A673 (cell line): ENCODE data around the gene ENAM. TPM values are rescaled to one million over a fixed set of nuclear protein-coding genes. Genes with fewer than 3 reads are reported as not detected.
"Not testable (repeated sequence)": the region's sequence is repeated elsewhere in the genome, so short reads cannot be mapped to it uniquely, and the experiment has no call there.

Source experiments
- BruUV-seq: library from RNA; stranded (reverse); fragments of 400-500 nt; replicated peaks from 2 replicates; lab custom pipeline; 2021; lab: Mats Ljungman, UMichigan
- CTCF ChIA-PET: fragments of 300-600 bp; sonication (Branson Sonifier 250); formaldehyde crosslinking; loops from one replicate; lab custom pipeline; 2022; ENCODE audit warnings: antibody characterized with exemption; lab: Charles Lee
- POLR2A ChIA-PET: fragments of 300-600 bp; sonication (Branson Sonifier 250); formaldehyde crosslinking; loops from one replicate; lab custom pipeline; 2022; ENCODE audit warnings: antibody characterized with exemption; ENCODE audit not compliant: low non-redundant PET; lab: Charles Lee
- DNase-seq: peaks from one replicate; pipeline ENCODE4 v3.0.0-alpha.2; 2015; ENCODE audit warnings: low spot score
- H3K27ac ChIP-seq: fragments of 200-600 bp; sonication (generic); 2 replicates; pipeline ENCODE4 v1.5.1; 2016; ENCODE audit warnings: mixed run types, low read depth, mild to moderate bottlenecking, mixed read lengths, antibody characterized with exemption, low read length; ENCODE audit not compliant: poor library complexity, severe bottlenecking
- H3K27me3 ChIP-seq: fragments of 200-600 bp; sonication (generic); replicated peaks from 2 replicates; pipeline ENCODE4 v1.6.1; 2017; ENCODE audit warnings: mixed run types, low read depth, mild to moderate bottlenecking, mixed read lengths, antibody characterized with exemption, low read length; ENCODE audit not compliant: insufficient read depth, poor library complexity
- H3K36me3 ChIP-seq: fragments of 200-600 bp; sonication (generic); 2 replicates; pipeline ENCODE4 v1.6.1; 2016; ENCODE audit warnings: mixed run types, mild to moderate bottlenecking, mixed read lengths, antibody characterized with exemption, low read length; ENCODE audit not compliant: insufficient read depth, poor library complexity, severe bottlenecking
- H3K4me1 ChIP-seq: fragments of 200-600 bp; sonication (generic); 2 replicates; pipeline ENCODE4 v1.6.1; 2017; ENCODE audit warnings: mixed run types, mild to moderate bottlenecking, mixed read lengths, antibody characterized with exemption, low read length; ENCODE audit not compliant: insufficient read depth, poor library complexity, severe bottlenecking
- H3K4me3 ChIP-seq: fragments of 200-600 bp; sonication (generic); 2 replicates; pipeline ENCODE4 v1.5.1; 2016; ENCODE audit warnings: low read depth, mixed run types, mild to moderate bottlenecking, mixed read lengths, low read length; ENCODE audit not compliant: poor library complexity, severe bottlenecking
- H3K9me3 ChIP-seq: fragments of 200-600 bp; sonication (generic); 2 replicates; pipeline ENCODE4 v1.6.1; 2016; ENCODE audit warnings: mixed run types, low read depth, mild to moderate bottlenecking, mixed read lengths, antibody characterized with exemption, low read length; ENCODE audit not compliant: poor library complexity, severe bottlenecking
- CTCF ChIP-seq: fragments of 300-800, 200-600 bp; sonication (generic); conservative IDR thresholded peaks from 2 replicates; pipeline ENCODE4 v1.5.1; 2017; ENCODE audit warnings: low read depth, mild to moderate bottlenecking, antibody characterized with exemption, low read length, moderate library complexity, mixed read lengths
- EZH2 ChIP-seq: fragments of 200-600 bp; sonication (generic); IDR thresholded peaks from 2 replicates; pipeline ENCODE4 v1.6.1; 2017; ENCODE audit warnings: borderline replicate concordance, low read depth, mild to moderate bottlenecking, mixed read lengths, antibody characterized with exemption, low read length; ENCODE audit not compliant: poor library complexity, severe bottlenecking
- intact Hi-C: fragments of 100-400 bp; cut with micrococcal nuclease; formaldehyde crosslinking; loops from one replicate; pipeline ENCODE4 v1.10.0; 2022; ENCODE audit not compliant: unreplicated experiment
- total RNA-seq: library from RNA; stranded (reverse); gene quantifications from 2 replicates; pipeline ENCODE4 v1.2.3, GENCODE V29; 2021

ENAM gene
- total RNA-seq, 1 experiment from 2014 or later, result not detected

- Histone ChIP-seq H3K9me3 (no peaks in the 10 kb centered on the region), H3K4me1 (no peaks in the 10 kb centered on the region), H3K27ac (no peak overlapping the region), H3K4me3 (no peak overlapping the region), H3K27me3 (no peaks in the 10 kb centered on the region), H3K36me3 (no peaks in the 10 kb centered on the region)
- no peak for DNase-seq
- POLR2A ChIA-PET, result no interaction called here
- BruUV-seq, result no TSS peak
- CTCF ChIA-PET, result no interaction called here
- TF ChIP-seq EZH2, result no peak
- TF ChIP-seq CTCF, result no peak
- intact Hi-C loops, result no loop called here
Observed at GRCh38 chr4:70678383-70678999, 49.9 kb downstream of the ENAM start.

DNA sequence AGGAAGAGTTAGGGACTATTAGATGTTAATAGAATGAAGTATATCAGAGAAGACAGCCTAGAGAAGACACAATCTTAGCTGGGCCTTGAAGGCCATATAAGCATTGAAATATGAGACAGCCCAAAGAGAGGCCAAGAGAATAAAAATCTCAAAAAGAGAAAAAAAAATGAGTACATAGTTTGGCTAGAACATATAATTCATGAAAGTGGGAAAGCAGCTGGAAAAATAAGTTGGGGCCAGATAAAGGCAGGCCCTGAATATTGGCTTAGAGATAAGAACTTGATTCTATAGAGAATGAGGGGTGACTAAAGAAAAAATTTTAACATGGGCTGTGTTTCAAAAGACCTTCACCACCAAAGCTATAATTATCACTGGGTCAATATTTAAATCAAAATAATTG is 52.4 kb downstream of the ENAM start:
- ChIA-PET CTCF (no interaction called here), POLR2A (no interaction called here)
- intact Hi-C loops, result no loop called here
- Histone ChIP-seq H3K27me3 (no peaks in the 10 kb centered on the region), H3K27ac (no peak overlapping the region), H3K9me3 (no peaks in the 10 kb centered on the region), H3K4me1 (no peaks in the 10 kb centered on the region), H3K36me3 (no peaks in the 10 kb centered on the region), H3K4me3 (no peak overlapping the region)
- no peak for DNase-seq
- TF ChIP-seq CTCF (no peak), EZH2 (no peak)
- no TSS peak for BruUV-seq

GRCh38 chr4:70681704-70682103 is 53.2 kb downstream of the ENAM start:
- POLR2A ChIA-PET, result no interaction called here
- BruUV-seq, result no TSS peak
- Histone ChIP-seq H3K4me1 (no peaks in the 10 kb centered on the region), H3K4me3 (no peak overlapping the region), H3K27ac (no peak overlapping the region), H3K9me3 (no peaks in the 10 kb centered on the region), H3K27me3 (no peaks in the 10 kb centered on the region), H3K36me3 (no peaks in the 10 kb centered on the region)
- TF ChIP-seq EZH2, result no peak
- intact Hi-C loops, result no loop called here
- CTCF ChIA-PET, result no interaction called here
- DNase-seq, result no peak

GRCh38 chr4:70682142-70682541 is 53.6 kb downstream of the ENAM start:
- BruUV-seq, H3K27ac ChIP-seq, POLR2A ChIA-PET, intact Hi-C loops, CTCF ChIA-PET, DNase-seq, H3K36me3 ChIP-seq, H3K4me1 ChIP-seq, H3K27me3 ChIP-seq, H3K4me3 ChIP-seq, H3K9me3 ChIP-seq: not testable (repeated sequence)
